Muscle of arm (tissue), 14 donors: ENCODE results near the gene BCL2L13. TPM values are rescaled to one million over a fixed set of nuclear protein-coding genes. Genes with fewer than 3 reads are reported as not detected.
A peak's percentile ranks its signal among the peaks of the same experiment; 100 is the strongest.

Experiments used
- DNase-seq: peaks from one replicate; pipeline ENCODE4 v3.0.0-alpha.2; 2013
- long read RNA-seq, 11 donors: transcript quantifications; one replicate each; lab custom pipeline, GENCODE V29; 2026
- polyA plus RNA-seq, 12 donors: library from polyadenylated mRNA; unstranded; fragments of 120-200 nt; gene quantifications; one replicate each; pipeline ENCODE4 v1.2.1, GENCODE V29; 2013; ENCODE audit not compliant: insufficient read length in 12 of 12

The BCL2L13 gene
- polyA plus RNA-seq = 10 to 100 TPM in 11 of 12 donors, not detected in 1; 36.9 to 58.3 (median 46.3) TPM
- long read RNA-seq, donor 1, full-length matches to known transcripts = 10 of 94 reads
- long read RNA-seq, donor 1, partial matches to known transcripts = 55 of 94 reads
- long read RNA-seq, donor 1, other reads (novel, unspliced or antisense) = 29 of 94 reads
- long read RNA-seq, donor 2, full-length matches to known transcripts = 9 of 9 reads
- long read RNA-seq, donor 2, partial matches to known transcripts = 0 of 9 reads
- long read RNA-seq, donor 2, other reads (novel, unspliced or antisense) = 0 of 9 reads
- long read RNA-seq, donor 3, full-length matches to known transcripts = 8 of 8 reads
- long read RNA-seq, donor 3, partial matches to known transcripts = 0 of 8 reads
- long read RNA-seq, donor 3, other reads (novel, unspliced or antisense) = 0 of 8 reads
- long read RNA-seq, donor 4, full-length matches to known transcripts = 3 of 3 reads
- long read RNA-seq, donor 4, partial matches to known transcripts = 0 of 3 reads
- long read RNA-seq, donor 4, other reads (novel, unspliced or antisense) = 0 of 3 reads
- long read RNA-seq, donor 5, full-length matches to known transcripts = 6 of 6 reads
- long read RNA-seq, donor 5, partial matches to known transcripts = 0 of 6 reads
- long read RNA-seq, donor 5, other reads (novel, unspliced or antisense) = 0 of 6 reads
- long read RNA-seq, donor 6, full-length matches to known transcripts = 8 of 8 reads
- long read RNA-seq, donor 6, partial matches to known transcripts = 0 of 8 reads
- long read RNA-seq, donor 6, other reads (novel, unspliced or antisense) = 0 of 8 reads
- long read RNA-seq, donor 7, full-length matches to known transcripts = 5 of 5 reads
- long read RNA-seq, donor 7, partial matches to known transcripts = 0 of 5 reads
- long read RNA-seq, donor 7, other reads (novel, unspliced or antisense) = 0 of 5 reads
- long read RNA-seq, donor 8, full-length matches to known transcripts = 18 of 26 reads
- long read RNA-seq, donor 8, partial matches to known transcripts = 8 of 26 reads
- long read RNA-seq, donor 8, other reads (novel, unspliced or antisense) = 0 of 26 reads
- long read RNA-seq, donor 9, full-length matches to known transcripts = 6 of 6 reads
- long read RNA-seq, donor 9, partial matches to known transcripts = 0 of 6 reads
- long read RNA-seq, donor 9, other reads (novel, unspliced or antisense) = 0 of 6 reads
- long read RNA-seq, donor 10, full-length matches to known transcripts = 7 of 13 reads
- long read RNA-seq, donor 10, partial matches to known transcripts = 6 of 13 reads
- long read RNA-seq, donor 10, other reads (novel, unspliced or antisense) = 0 of 13 reads
- long read RNA-seq, donor 11, full-length matches to known transcripts = 8 of 25 reads
- long read RNA-seq, donor 11, partial matches to known transcripts = 17 of 25 reads
- long read RNA-seq, donor 11, other reads (novel, unspliced or antisense) = 0 of 25 reads

- DNase-seq = peak; percentile 93
Measured at GRCh38 chr22:17638432-17639246, at the start of gene BCL2L13. Gene BCL2L13, plus strand, starts transcription at chr22:17638757. Its CDS starts 16,955 bp downstream, at chr22:17655712.

GRCh38 chr22:17589810-17590375 is 48.7 kb upstream of the BCL2L13 start:
- no peak for DNase-seq

GRCh38 chr22:17590586-17590985 is 48.0 kb upstream of the BCL2L13 start:
- no peak for DNase-seq

GRCh38 chr22:17592201-17592600 is 46.4 kb upstream of the BCL2L13 start:
- DNase-seq = no peak

GRCh38 chr22:17596226-17596625 is 42.3 kb upstream of the BCL2L13 start:
- DNase-seq = no peak

- DNase-seq = no peak
Measured at GRCh38 chr22:17597217-17597616, 41.3 kb upstream of the BCL2L13 start.

- DNase-seq = no peak
Measured at GRCh38 chr22:17598318-17598717, 40.2 kb upstream of the BCL2L13 start.

GRCh38 chr22:17601031-17601430 is 37.5 kb upstream of the BCL2L13 start:
- DNase-seq = no peak

GRCh38 chr22:17603668-17604067 is 34.9 kb upstream of the BCL2L13 start:
- no peak for DNase-seq

- DNase-seq = peak; percentile 27
Measured at GRCh38 chr22:17606496-17606895, 32.1 kb upstream of the BCL2L13 start.

GRCh38 chr22:17607891-17608521 is 30.6 kb upstream of the BCL2L13 start:
- DNase-seq = no peak

- DNase-seq = no peak
Measured at GRCh38 chr22:17612057-17612456, 26.5 kb upstream of the BCL2L13 start.

- DNase-seq = no peak
Measured at GRCh38 chr22:17613280-17613679, 25.3 kb upstream of the BCL2L13 start.

GRCh38 chr22:17627961-17628405 is 10.6 kb upstream of the BCL2L13 start:
- DNase-seq = no peak

- peak; percentile 98 for DNase-seq
Measured at GRCh38 chr22:17628406-17629172, 10.0 kb upstream of the BCL2L13 start, which contains the start of gene ATP6V1E1. Gene ATP6V1E1, minus strand, starts transcription at chr22:17628749. Its CDS starts 114 bp downstream, at chr22:17628635.

GRCh38 chr22:17629173-17629489 is 9.4 kb upstream of the BCL2L13 start:
- DNase-seq = no peak

GRCh38 chr22:17629641-17630040 is 8.9 kb upstream of the BCL2L13 start:
- DNase-seq = no peak

GRCh38 chr22:17631076-17631565 is 7.4 kb upstream of the BCL2L13 start:
- DNase-seq = no peak
